Keratinocyte (primary cell): ENCODE data around the gene SEC63. TPM values are rescaled to one million over a fixed set of nuclear protein-coding genes. Genes with fewer than 3 reads are reported as not detected.

Experiments
- DNase-seq: peaks from one replicate; pipeline ENCODE4 v3.0.0-alpha.2; 2011; ENCODE audit warnings: low read depth, missing footprints, low spot score
- FAIRE-seq: peaks from 2 replicates; lab custom pipeline; 2011; peaks lifted over from hg19 to GRCh38; lab: Jason Lieb, UNC
- H2AFZ ChIP-seq: 2 replicates; pipeline ENCODE4 v1.6.0; 2012; ENCODE audit warnings: low read length, control low read depth, inconsistent platforms; ENCODE audit not compliant: control insufficient read depth
- H3K27ac ChIP-seq: 2 replicates; pipeline ENCODE4 v1.5.1; 2011; ENCODE audit warnings: low read length; ENCODE audit not compliant: control insufficient read depth, insufficient read depth
- H3K27me3 ChIP-seq: 3 replicates; pipeline ENCODE4 v1.6.0; 2011; ENCODE audit warnings: low read length; ENCODE audit not compliant: control insufficient read depth, insufficient read depth; ENCODE audit errors: extremely low read depth
- H3K36me3 ChIP-seq, 2 experiments: 2 replicates in 1 of 2; 3 replicates in 1 of 2; pipeline ENCODE4 v1.5.1; 2011; ENCODE audit warnings: low read length in 2 of 2, mild to moderate bottlenecking in 1 of 2; ENCODE audit not compliant: control insufficient read depth in 2 of 2, insufficient read depth in 2 of 2; ENCODE audit errors: extremely low read depth in 1 of 2
- H3K4me1 ChIP-seq: 3 replicates; pipeline ENCODE4 v1.5.1; 2011; ENCODE audit warnings: low read length; ENCODE audit not compliant: control insufficient read depth, insufficient read depth; ENCODE audit errors: extremely low read depth
- H3K4me2 ChIP-seq: 3 replicates; pipeline ENCODE4 v1.6.0; 2011; ENCODE audit warnings: low read depth, low read length; ENCODE audit not compliant: control insufficient read depth, insufficient read depth; ENCODE audit errors: extremely low read depth
- H3K4me3 ChIP-seq, 3 experiments: fragments of 200-600 bp in 1 of 3; sonication (generic) in 1 of 3; 2 replicates in 2 of 3; 3 replicates in 1 of 3; pipeline ENCODE4 v1.5.1; 2011 to 2016; ENCODE audit warnings: low read length in 3 of 3, mild to moderate bottlenecking in 3 of 3, control low read depth in 2 of 3, inconsistent platforms in 1 of 3, low read depth in 1 of 3, mixed read lengths in 1 of 3, mixed run types in 1 of 3, moderate library complexity in 1 of 3; ENCODE audit not compliant: control insufficient read depth in 2 of 3, insufficient read depth in 2 of 3; ENCODE audit errors: extremely low read depth in 1 of 3
- H3K79me2 ChIP-seq: 2 replicates; pipeline ENCODE4 v1.6.0; 2012; ENCODE audit warnings: low read length; ENCODE audit not compliant: control insufficient read depth, insufficient read depth
- H3K9ac ChIP-seq: 3 replicates; pipeline ENCODE4 v1.6.0; 2011; ENCODE audit warnings: low read length; ENCODE audit not compliant: control insufficient read depth, insufficient read depth; ENCODE audit errors: extremely low read depth
- H3K9me1 ChIP-seq: 3 replicates; pipeline ENCODE4 v1.6.0; 2011; ENCODE audit warnings: low read length; ENCODE audit not compliant: control insufficient read depth, insufficient read depth; ENCODE audit errors: extremely low read depth
- H3K9me3 ChIP-seq: 2 replicates; pipeline ENCODE4 v1.5.1; 2012; ENCODE audit warnings: low read depth, low read length; ENCODE audit not compliant: control insufficient read depth
- H4K20me1 ChIP-seq: 3 replicates; pipeline ENCODE4 v1.6.0; 2011; ENCODE audit warnings: low read length; ENCODE audit not compliant: control insufficient read depth, insufficient read depth; ENCODE audit errors: extremely low read depth
- EZH2 ChIP-seq: IDR thresholded peaks from one replicate; pipeline ENCODE4 v1.6.1; 2012; ENCODE audit warnings: inconsistent platforms, mild to moderate bottlenecking, low read length, moderate library complexity
- dilution Hi-C: fragments of 300-500 bp; cut with MboI; formaldehyde crosslinking; loops from one replicate; pipeline ENCODE4 v1.7.0; 2020; ENCODE audit warnings: low sequenced_read_pairs; ENCODE audit not compliant: extremely low pct_ligation_motif_present
- polyA plus RNA-seq, 5 experiments: library from polyadenylated mRNA; depleted of rRNA in 3 of 5; stranded (reverse) in 3 of 5; stranded (forward) in 1 of 5; unstranded in 1 of 5; fragments of >200 nt; gene quantifications; 1 replicate in 1 of 5; 2 replicates in 3 of 5; 3 replicates in 1 of 5; pipeline versions ENCODE4 v1.2.1 to v1.2.3, GENCODE V29; 2011 to 2012; ENCODE audit warnings: missing spikeins in 2 of 5, low read depth in 1 of 5, low replicate concordance in 1 of 5
- TF ChIP-seq, protein P1 (sequence below), 3 experiments: IDR thresholded peaks in 1 of 3; conservative IDR thresholded peaks in 1 of 3; optimal IDR thresholded peaks in 1 of 3; 2 replicates in 2 of 3; 3 replicates in 1 of 3; pipeline versions ENCODE3 to v1.5.1; 2011; ENCODE audit warnings: low read length in 3 of 3, mild to moderate bottlenecking in 3 of 3, moderate library complexity in 2 of 3, control low read depth in 1 of 3, inconsistent platforms in 1 of 3; ENCODE audit not compliant: insufficient read depth in 2 of 3; ENCODE audit errors: extremely low read depth in 1 of 3

Gene SEC63
- polyA plus RNA-seq, 1 donor (not counting 4 experiments of a cell fraction or from before 2014, with no cell fraction given) = 91.4 TPM

DNA sequence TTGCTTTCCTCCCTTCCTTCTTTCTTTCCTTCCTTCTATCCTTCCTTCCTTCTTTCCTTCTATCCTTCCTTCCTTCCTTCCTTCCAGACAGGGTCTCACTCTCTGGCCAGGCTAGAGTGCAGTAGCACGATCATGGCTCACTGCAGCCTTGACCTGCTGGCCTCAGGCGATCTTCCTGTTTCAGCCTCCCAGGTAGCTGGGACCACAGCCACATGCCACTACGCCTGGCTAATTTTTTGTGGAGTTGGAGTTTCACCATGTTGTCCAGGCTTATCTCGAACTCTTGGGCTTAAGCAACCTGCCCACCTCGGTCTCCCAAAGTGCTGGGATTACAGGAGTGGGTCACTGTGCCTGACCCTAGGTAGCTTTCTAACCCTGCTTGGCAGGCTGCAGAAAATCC, 12.2 kb upstream of the SEC63 start:
- H3K4me2 ChIP-seq = no peak overlapping the region
- TF ChIP-seq, protein P1, sequence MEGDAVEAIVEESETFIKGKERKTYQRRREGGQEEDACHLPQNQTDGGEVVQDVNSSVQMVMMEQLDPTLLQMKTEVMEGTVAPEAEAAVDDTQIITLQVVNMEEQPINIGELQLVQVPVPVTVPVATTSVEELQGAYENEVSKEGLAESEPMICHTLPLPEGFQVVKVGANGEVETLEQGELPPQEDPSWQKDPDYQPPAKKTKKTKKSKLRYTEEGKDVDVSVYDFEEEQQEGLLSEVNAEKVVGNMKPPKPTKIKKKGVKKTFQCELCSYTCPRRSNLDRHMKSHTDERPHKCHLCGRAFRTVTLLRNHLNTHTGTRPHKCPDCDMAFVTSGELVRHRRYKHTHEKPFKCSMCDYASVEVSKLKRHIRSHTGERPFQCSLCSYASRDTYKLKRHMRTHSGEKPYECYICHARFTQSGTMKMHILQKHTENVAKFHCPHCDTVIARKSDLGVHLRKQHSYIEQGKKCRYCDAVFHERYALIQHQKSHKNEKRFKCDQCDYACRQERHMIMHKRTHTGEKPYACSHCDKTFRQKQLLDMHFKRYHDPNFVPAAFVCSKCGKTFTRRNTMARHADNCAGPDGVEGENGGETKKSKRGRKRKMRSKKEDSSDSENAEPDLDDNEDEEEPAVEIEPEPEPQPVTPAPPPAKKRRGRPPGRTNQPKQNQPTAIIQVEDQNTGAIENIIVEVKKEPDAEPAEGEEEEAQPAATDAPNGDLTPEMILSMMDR (optimal IDR thresholded peaks at IDR 0.05 in 1 of 3, IDR thresholded peaks at IDR 0.05 in 1 of 3, conservative IDR thresholded peaks at IDR 0.05 in 1 of 3; ENCODE audit: extremely low read depth in 1 of 3, insufficient read depth in 2 of 3, low read length in 3 of 3) = no peak
- no peak for TF ChIP-seq EZH2
- H3K9ac ChIP-seq = no peak overlapping the region
- no peaks in the 10 kb centered on the region for H3K36me3 ChIP-seq
- H3K4me1 ChIP-seq = peaks cover 22% of the 10 kb centered on the region
- no peaks in the 10 kb centered on the region for H4K20me1 ChIP-seq
- dilution Hi-C loops = no loop called here
- no peaks in the 10 kb centered on the region for H3K9me3 ChIP-seq
- FAIRE-seq (no peak), DNase-seq (no peak)
- H2AFZ ChIP-seq = no peak overlapping the region
- H3K9me1 ChIP-seq = no peaks in the 10 kb centered on the region
- H3K79me2 ChIP-seq = no peaks in the 10 kb centered on the region
- H3K27me3 ChIP-seq = no peaks in the 10 kb centered on the region
- H3K4me3 ChIP-seq = no peak overlapping the region
- H3K27ac ChIP-seq = no peak overlapping the region

DNA sequence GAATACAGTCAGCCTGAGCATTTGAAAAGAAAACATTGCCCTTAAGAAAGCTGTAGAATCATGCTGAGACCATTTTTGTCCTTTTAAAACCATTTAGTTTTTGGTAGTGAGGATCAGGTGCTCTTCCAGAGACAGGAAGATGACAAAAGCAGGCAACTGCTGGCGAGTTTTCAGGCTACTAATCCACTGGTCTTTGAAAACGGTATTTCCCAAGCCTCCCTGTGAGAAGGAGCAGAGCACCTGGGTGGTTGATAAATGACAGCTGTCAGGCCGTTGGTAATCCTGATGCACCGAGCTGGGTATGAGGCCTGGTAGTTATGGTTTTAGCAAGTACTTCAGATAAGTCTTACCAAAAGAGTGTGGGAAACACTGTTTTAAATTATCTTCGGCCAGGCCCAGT, 10.1 kb upstream of the SEC63 start:
- no peak for DNase-seq
- dilution Hi-C loops = no loop called here
- no peak for FAIRE-seq

More for the DNA sequence above, 10.1 kb upstream of the SEC63 start:
- Histone ChIP-seq H3K4me3 (no peak overlapping the region), H3K27me3 (no peaks in the 10 kb centered on the region), H2AFZ (peak overlapping the region; percentile 17), H3K4me1 (peaks cover 29% of the 10 kb centered on the region), H3K36me3 (no peaks in the 10 kb centered on the region), H4K20me1 (no peaks in the 10 kb centered on the region), H3K9me3 (no peaks in the 10 kb centered on the region), H3K9ac (no peak overlapping the region), H3K27ac (no peak overlapping the region), H3K4me2 (no peak overlapping the region), H3K9me1 (no peaks in the 10 kb centered on the region), H3K79me2 (no peaks in the 10 kb centered on the region)
- TF ChIP-seq, protein P1 (optimal IDR thresholded peaks at IDR 0.05 in 1 of 3, IDR thresholded peaks at IDR 0.05 in 1 of 3, conservative IDR thresholded peaks at IDR 0.05 in 1 of 3; ENCODE audit: extremely low read depth in 1 of 3, insufficient read depth in 2 of 3, low read length in 3 of 3) = no peak
- TF ChIP-seq EZH2 = no peak
